Measurements from ENCODE around the gene TRIM4.

- TF ChIP-seq POLR2AphosphoS5 (IDR thresholded peaks at IDR 0.05) (no peak), POLR2A (IDR thresholded peaks at IDR 0.05) (no peak), EP300 (IDR thresholded peaks at IDR 0.05) (no peak)
- TF ChIP-seq, protein P1, sequence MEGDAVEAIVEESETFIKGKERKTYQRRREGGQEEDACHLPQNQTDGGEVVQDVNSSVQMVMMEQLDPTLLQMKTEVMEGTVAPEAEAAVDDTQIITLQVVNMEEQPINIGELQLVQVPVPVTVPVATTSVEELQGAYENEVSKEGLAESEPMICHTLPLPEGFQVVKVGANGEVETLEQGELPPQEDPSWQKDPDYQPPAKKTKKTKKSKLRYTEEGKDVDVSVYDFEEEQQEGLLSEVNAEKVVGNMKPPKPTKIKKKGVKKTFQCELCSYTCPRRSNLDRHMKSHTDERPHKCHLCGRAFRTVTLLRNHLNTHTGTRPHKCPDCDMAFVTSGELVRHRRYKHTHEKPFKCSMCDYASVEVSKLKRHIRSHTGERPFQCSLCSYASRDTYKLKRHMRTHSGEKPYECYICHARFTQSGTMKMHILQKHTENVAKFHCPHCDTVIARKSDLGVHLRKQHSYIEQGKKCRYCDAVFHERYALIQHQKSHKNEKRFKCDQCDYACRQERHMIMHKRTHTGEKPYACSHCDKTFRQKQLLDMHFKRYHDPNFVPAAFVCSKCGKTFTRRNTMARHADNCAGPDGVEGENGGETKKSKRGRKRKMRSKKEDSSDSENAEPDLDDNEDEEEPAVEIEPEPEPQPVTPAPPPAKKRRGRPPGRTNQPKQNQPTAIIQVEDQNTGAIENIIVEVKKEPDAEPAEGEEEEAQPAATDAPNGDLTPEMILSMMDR (IDR thresholded peaks at IDR 0.05): no peak
Measured at GRCh38 chr7:99944497-99945070, 25.3 kb upstream of the TRIM4 start.
